GM23248 (cell line): ENCODE results near the gene AVPI1. TPM values are rescaled to one million over a fixed set of nuclear protein-coding genes. Genes with fewer than 3 reads are reported as not detected.
A peak's percentile ranks its signal among the peaks of the same experiment; 100 is the strongest.

ENCODE experiments used
- DNase-seq: peaks from one replicate; pipeline ENCODE4 v3.0.0-alpha.2; 2015
- H2AFZ ChIP-seq: fragments of 200-600 bp; sonication (generic); 2 replicates; pipeline ENCODE4 v1.6.1; 2016; ENCODE audit warnings: antibody characterized with exemption
- H3F3A ChIP-seq: fragments of 200-600 bp; sonication (generic); 2 replicates; pipeline ENCODE4 v1.6.1; 2016; ENCODE audit warnings: mild to moderate bottlenecking, antibody characterized with exemption, mixed run types; ENCODE audit not compliant: insufficient read depth
- H3K27ac ChIP-seq: fragments of 200-600 bp; sonication (generic); 2 replicates; pipeline ENCODE4 v1.5.1; 2016; ENCODE audit warnings: mild to moderate bottlenecking
- H3K27me3 ChIP-seq: fragments of 200-600 bp; sonication (generic); replicated peaks from 2 replicates; pipeline ENCODE4 v1.6.1; 2016; ENCODE audit warnings: mild to moderate bottlenecking; ENCODE audit not compliant: insufficient read depth
- H3K36me3 ChIP-seq: fragments of 200-600 bp; sonication (generic); 2 replicates; pipeline ENCODE4 v1.6.1; 2016; ENCODE audit warnings: low read depth, mild to moderate bottlenecking
- H3K4me1 ChIP-seq: fragments of 200-600 bp; sonication (generic); 2 replicates; pipeline ENCODE4 v1.6.1; 2016; ENCODE audit warnings: mild to moderate bottlenecking; ENCODE audit not compliant: insufficient read depth
- H3K4me2 ChIP-seq: fragments of 200-600 bp; sonication (generic); one replicate; pipeline ENCODE4 v1.6.1; 2016; ENCODE audit warnings: mild to moderate bottlenecking; ENCODE audit not compliant: unreplicated experiment
- H3K4me3 ChIP-seq: fragments of 200-600 bp; sonication (generic); 2 replicates; pipeline ENCODE4 v1.5.1; 2016; ENCODE audit warnings: mild to moderate bottlenecking
- H3K79me2 ChIP-seq: fragments of 200-600 bp; sonication (generic); 2 replicates; pipeline ENCODE4 v1.6.1; 2016; ENCODE audit warnings: mild to moderate bottlenecking; ENCODE audit not compliant: insufficient read depth
- H3K9ac ChIP-seq: fragments of 200-600 bp; sonication (generic); 2 replicates; pipeline ENCODE4 v1.6.1; 2016; ENCODE audit warnings: mild to moderate bottlenecking
- H3K9me2 ChIP-seq: fragments of 200-600 bp; sonication (generic); 2 replicates; pipeline ENCODE4 v1.6.1; 2016; ENCODE audit warnings: mixed run types, mild to moderate bottlenecking, moderate library complexity; ENCODE audit not compliant: insufficient read depth
- H3K9me3 ChIP-seq: fragments of 200-600 bp; sonication (generic); one replicate; pipeline ENCODE4 v1.6.1; 2017; ENCODE audit warnings: low read depth
- H4K20me1 ChIP-seq: fragments of 200-600 bp; sonication (generic); 2 replicates; pipeline ENCODE4 v1.6.0; 2016; ENCODE audit not compliant: insufficient read depth
- EZH2 ChIP-seq: fragments of 200-600 bp; sonication (generic); IDR thresholded peaks from 2 replicates; pipeline ENCODE4 v1.6.1; 2018; ENCODE audit warnings: antibody characterized with exemption, mild to moderate bottlenecking; ENCODE audit not compliant: insufficient read depth, poor library complexity, severe bottlenecking
- EZH2phosphoT487 ChIP-seq: fragments of 200-600 bp; sonication (generic); IDR thresholded peaks from 2 replicates; pipeline ENCODE4 v1.6.1; 2018; ENCODE audit warnings: antibody characterized with exemption, moderate library complexity, mild to moderate bottlenecking, low read depth; ENCODE audit not compliant: insufficient read depth
- WGBS, 2 experiments: methylation state at CpG; one replicate each; pipeline ENCODE4 v1.1.6; 2015 to 2017; ENCODE audit warnings: low lambda C conversion rate in 2 of 2, low coverage in 1 of 2; ENCODE audit errors: missing lambda C conversion rate in 2 of 2; 5-methylcytosine and 5-hydroxymethylcytosine counted together
- in situ Hi-C: fragments of 300-500 bp; cut with MboI; formaldehyde crosslinking; loops from 2 replicates; pipeline ENCODE4 v1.15.0; 2020
- polyA plus RNA-seq: library from polyadenylated mRNA; unstranded; fragments of >200 nt; fragmentation: Nextera tagmentation; extraction: Ambion mirVana; gene quantifications from 2 replicates; pipeline ENCODE4 v1.2.1, GENCODE V29; 2016
- total RNA-seq: library from RNA; depleted of rRNA; stranded (reverse); fragments of >200 nt; shearing (Covaris generic); gene quantifications from 2 replicates; pipeline ENCODE4 v1.2.3, GENCODE V29; 2014

The AVPI1 gene
- total and polyA plus RNA-seq, 2 experiments from 2014 or later, result 31.4 to 33.8 TPM

DNA sequence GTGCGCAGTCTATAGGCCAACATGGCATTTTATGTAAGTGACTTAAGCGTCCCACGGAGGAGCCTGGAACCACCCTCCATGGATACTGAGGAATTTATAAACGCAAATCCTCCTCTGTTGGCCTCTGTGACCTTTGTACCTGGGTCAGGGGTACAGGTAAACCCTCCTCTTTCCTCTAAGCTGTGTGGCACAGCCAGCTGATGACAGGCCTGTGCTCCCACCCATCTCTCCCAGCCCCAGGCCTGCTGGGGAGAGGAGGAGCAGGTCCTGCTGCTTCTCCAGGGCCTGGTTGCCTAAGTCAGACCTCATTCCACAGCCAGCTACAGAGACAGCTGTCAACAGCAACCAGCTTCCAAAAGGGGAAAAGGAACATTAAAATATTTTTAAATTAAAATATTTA lies 5.0 kb downstream of the AVPI1 start:
- in situ Hi-C loops, result no loop called here
- Histone ChIP-seq H4K20me1 (no peaks in the 10 kb centered on the region), H3K79me2 (peaks cover 87% of the 10 kb centered on the region), H3F3A (peaks cover 55% of the 10 kb centered on the region), H3K9me2 (no peaks in the 10 kb centered on the region), H3K9ac (no peak overlapping the region), H3K4me1 (peaks cover 31% of the 10 kb centered on the region), H3K36me3 (peaks cover 14% of the 10 kb centered on the region; the same call in 1 of the 2 replicates), H2AFZ (no peak overlapping the region), H3K9me3 (no peaks in the 10 kb centered on the region), H3K27me3 (no peaks in the 10 kb centered on the region), H3K27ac (no peak overlapping the region), H3K4me2 (no peak overlapping the region), H3K4me3 (no peak overlapping the region)
- TF ChIP-seq EZH2phosphoT487 (no peak), EZH2 (no peak)
- WGBS, 2 experiments, result 68 to 83% methylated on average over 4 of the region's 4 CpGs
- DNase-seq, result no peak

GRCh38 chr10:97679594-97679993 lies 7.4 kb downstream of the AVPI1 start:
- Histone ChIP-seq H3K27me3 (no peaks in the 10 kb centered on the region), H3K9ac (no peak overlapping the region), H3K9me2 (no peaks in the 10 kb centered on the region), H3K79me2 (peaks cover 65% of the 10 kb centered on the region), H3K9me3 (no peaks in the 10 kb centered on the region), H3K27ac (no peak overlapping the region), H3K36me3 (peaks cover 33% of the 10 kb centered on the region; the same call in 1 of the 2 replicates), H4K20me1 (no peaks in the 10 kb centered on the region), H3F3A (peaks cover 52% of the 10 kb centered on the region), H2AFZ (no peak overlapping the region), H3K4me1 (peaks cover 26% of the 10 kb centered on the region), H3K4me3 (no peak overlapping the region), H3K4me2 (no peak overlapping the region)
- no peak for DNase-seq
- in situ Hi-C loops, result no loop called here
- 81 to 83% methylated on average over 15 to 16 of the region's 16 CpGs for WGBS, 2 experiments
- no peak for TF ChIP-seq EZH2phosphoT487

- no peaks in the 10 kb centered on the region for H3K9me3 ChIP-seq
- peaks cover 49% of the 10 kb centered on the region for H3F3A ChIP-seq
- WGBS, 2 experiments, result 94 to 100% methylated on average over 2 of the region's 2 CpGs
- H3K4me1 ChIP-seq, result 0 out of 2 replicates have a peak, but pooled peaks cover under 1% of the 10 kb centered on the region
- no peaks in the 10 kb centered on the region for H3K9me2 ChIP-seq
- no peaks in the 10 kb centered on the region for H3K27me3 ChIP-seq
- no peak overlapping the region for H2AFZ ChIP-seq
- in situ Hi-C loops, result no loop called here
- peaks cover 55% of the 10 kb centered on the region; the same call in 1 of the 2 replicates for H3K36me3 ChIP-seq
- peak; percentile 69 for DNase-seq
- no peak overlapping the region for H3K4me2 ChIP-seq
- H3K27ac ChIP-seq, result no peak overlapping the region
- peaks cover 39% of the 10 kb centered on the region for H3K79me2 ChIP-seq
- no peak overlapping the region for H3K9ac ChIP-seq
- no peaks in the 10 kb centered on the region for H4K20me1 ChIP-seq
- H3K4me3 ChIP-seq, result no peak overlapping the region
- no peak for TF ChIP-seq EZH2
- TF ChIP-seq EZH2phosphoT487, result no peak
These were observed 10.1 kb downstream of the AVPI1 start for GRCh38 chr10:97676770-97677581.

GRCh38 chr10:97675222-97675621 lies 11.8 kb downstream of the AVPI1 start:
- H3K4me3 ChIP-seq, result no peak overlapping the region
- peaks cover 68% of the 10 kb centered on the region; the same call in 1 of the 2 replicates for H3K36me3 ChIP-seq
- H3K27me3 ChIP-seq, result no peaks in the 10 kb centered on the region
- H4K20me1 ChIP-seq, result no peaks in the 10 kb centered on the region
- no peak for DNase-seq
- H3K27ac ChIP-seq, result no peak overlapping the region
- in situ Hi-C loops, result no loop called here
- H3F3A ChIP-seq, result peaks cover 50% of the 10 kb centered on the region
- no peak overlapping the region for H3K4me2 ChIP-seq
- H3K9me3 ChIP-seq, result no peaks in the 10 kb centered on the region
- peaks cover 22% of the 10 kb centered on the region for H3K79me2 ChIP-seq
- H3K4me1 ChIP-seq, result no peaks in the 10 kb centered on the region
- no peak overlapping the region for H3K9ac ChIP-seq
- TF ChIP-seq EZH2phosphoT487, result no peak
- TF ChIP-seq EZH2, result no peak
- 83 to 84% methylated on average over 9 of the region's 9 CpGs for WGBS, 2 experiments
- H2AFZ ChIP-seq, result no peak overlapping the region
- no peaks in the 10 kb centered on the region for H3K9me2 ChIP-seq
